Endothelial cell of hepatic sinusoid (primary cell): ENCODE data around the gene ATP8B1.
"Not testable (repeated sequence)": the region's sequence is repeated elsewhere in the genome, so short reads cannot be mapped to it uniquely, and the experiment has no call there.

Experiments
- in situ Hi-C: cut with HindIII; loops from 2 replicates; pipeline ENCODE4 v1.10.0; 2017; ENCODE audit warnings: low sequenced_read_pairs

The ATP8B1 gene

DNA sequence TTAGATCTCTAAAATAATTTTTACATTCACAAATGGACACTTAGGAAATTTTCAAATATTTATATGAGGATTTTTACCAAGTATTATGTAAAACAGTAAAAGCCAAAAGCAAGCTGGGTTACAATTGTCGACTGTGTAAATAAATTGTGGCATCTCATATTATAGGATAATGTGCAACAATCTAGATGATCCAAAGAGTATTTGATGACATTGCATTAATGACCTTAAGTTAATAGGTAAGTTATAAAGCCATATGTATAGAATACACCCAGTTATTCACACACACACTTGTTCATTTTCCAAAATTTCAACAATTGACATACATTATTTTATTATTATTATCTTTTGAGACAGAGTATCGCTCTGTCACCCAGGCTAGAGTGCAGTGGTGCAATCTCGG lies 69.3 kb downstream of the ATP8B1 start:
- in situ Hi-C loops, result no loop called here

- in situ Hi-C loops, result no loop called here
Observed at GRCh38 chr18:57730146-57730545, 73.0 kb downstream of the ATP8B1 start.

GRCh38 chr18:57728941-57729511 lies 74.1 kb downstream of the ATP8B1 start:
- in situ Hi-C loops, result no loop called here

DNA sequence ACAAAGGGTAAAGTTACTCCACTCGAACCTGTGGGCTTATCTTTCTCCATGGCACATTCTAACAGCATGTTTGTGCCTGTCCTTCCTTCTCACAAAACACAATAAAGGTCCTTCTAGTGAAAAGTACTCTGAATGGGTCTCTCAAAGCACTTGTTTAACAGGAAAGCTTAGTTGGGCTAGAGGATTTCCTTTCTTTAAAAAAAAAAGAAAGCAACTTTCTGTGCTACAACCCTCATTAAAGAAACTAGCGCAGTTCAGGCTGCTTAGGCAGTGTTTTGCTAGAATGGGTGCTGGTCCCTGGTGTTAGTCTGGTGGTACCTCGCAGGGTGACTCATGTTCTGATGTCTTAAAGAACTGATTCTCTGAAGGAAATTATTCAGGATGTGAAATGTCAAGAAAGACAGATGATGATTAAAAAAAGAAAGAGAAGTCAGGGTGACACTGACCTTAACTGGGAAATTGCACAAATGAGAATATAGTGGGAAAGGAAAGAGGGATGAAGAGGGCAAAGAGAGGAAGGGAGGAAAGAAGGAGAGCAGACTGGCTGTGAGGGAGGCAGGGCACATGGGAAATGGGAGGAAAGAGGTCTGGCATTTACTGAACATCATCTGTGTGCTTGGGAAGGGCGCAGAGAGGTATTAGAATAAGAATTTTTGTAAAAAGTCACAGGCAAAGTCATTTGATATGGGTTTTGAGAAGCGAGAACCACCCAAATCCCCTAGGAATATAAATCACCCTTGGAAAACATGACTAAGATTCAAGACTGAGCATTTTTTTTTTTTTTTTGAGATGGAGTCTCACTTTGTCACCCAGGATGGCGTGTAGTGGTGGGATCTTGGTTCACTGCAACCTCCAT lies 74.9 kb downstream of the ATP8B1 start:
- in situ Hi-C loops, result no loop called here

DNA sequence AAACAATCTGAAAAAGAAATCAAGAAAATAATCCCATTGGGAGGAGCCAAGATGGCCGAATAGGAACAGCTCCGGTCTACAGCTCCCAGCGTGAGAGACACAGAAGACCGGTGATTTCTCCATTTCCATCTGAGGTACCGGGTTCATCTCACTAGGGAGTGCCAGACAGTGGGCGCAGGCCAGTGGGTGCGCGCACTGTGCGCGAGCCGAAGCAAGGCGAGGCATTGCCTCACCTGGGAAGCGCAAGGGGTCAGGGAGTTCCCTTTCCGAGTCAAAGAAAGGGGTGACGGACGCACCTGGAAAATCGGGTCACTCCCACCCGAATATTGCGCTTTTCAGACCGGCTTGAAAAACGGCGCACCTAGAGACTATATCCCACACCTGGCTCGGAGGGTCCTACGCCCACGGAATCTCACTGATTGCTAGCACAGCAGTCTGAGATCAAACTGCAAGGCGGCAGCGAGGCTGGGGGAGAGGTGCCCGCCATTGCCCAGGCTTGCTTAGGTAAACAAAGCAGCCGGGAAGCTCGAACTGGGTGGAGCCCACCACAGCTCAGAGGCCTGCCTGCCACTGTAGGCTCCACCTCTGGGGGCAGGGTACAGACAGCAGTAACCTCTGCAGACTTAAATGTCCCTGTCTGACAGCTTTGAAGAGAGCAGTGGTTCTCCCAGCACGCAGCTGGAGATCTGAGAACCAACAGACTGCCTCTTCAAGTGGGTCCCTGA lies 83.7 kb downstream of the ATP8B1 start:
- in situ Hi-C loops, result not testable (repeated sequence)

GRCh38 chr18:57716549-57716948 lies 86.6 kb downstream of the ATP8B1 start:
- in situ Hi-C loops, result no loop called here

GRCh38 chr18:57715671-57716070 lies 87.4 kb downstream of the ATP8B1 start:
- in situ Hi-C loops, result no loop called here

- in situ Hi-C loops, result no loop called here
Observed at GRCh38 chr18:57715073-57715472, 88.0 kb downstream of the ATP8B1 start.

DNA sequence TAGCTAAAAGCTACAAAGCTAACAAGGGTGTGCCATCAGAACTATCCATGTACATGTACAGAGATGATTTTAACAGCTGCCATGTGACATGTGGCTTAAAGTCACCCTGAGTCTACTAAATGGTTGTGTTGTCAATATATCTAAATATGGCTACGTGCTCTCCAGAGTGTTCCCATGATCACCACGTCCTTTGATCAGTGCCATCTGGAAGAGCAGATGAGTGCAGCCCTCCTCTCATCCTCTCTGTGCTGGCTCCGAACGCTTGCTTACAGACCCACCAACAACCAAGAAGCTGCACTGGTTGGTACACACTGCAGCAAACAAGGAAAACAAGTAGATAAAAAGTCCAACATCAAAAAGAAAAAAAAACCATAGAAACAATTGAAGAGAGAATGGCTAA lies 92.9 kb downstream of the ATP8B1 start:
- in situ Hi-C loops, result no loop called here

GRCh38 chr18:57709335-57709734 lies 93.8 kb downstream of the ATP8B1 start:
- in situ Hi-C loops, result no loop called here

- in situ Hi-C loops, result no loop called here
Observed at GRCh38 chr18:57708288-57708687, 94.8 kb downstream of the ATP8B1 start.

GRCh38 chr18:57705832-57706595 lies 97.1 kb downstream of the ATP8B1 start:
- in situ Hi-C loops, result no loop called here

DNA sequence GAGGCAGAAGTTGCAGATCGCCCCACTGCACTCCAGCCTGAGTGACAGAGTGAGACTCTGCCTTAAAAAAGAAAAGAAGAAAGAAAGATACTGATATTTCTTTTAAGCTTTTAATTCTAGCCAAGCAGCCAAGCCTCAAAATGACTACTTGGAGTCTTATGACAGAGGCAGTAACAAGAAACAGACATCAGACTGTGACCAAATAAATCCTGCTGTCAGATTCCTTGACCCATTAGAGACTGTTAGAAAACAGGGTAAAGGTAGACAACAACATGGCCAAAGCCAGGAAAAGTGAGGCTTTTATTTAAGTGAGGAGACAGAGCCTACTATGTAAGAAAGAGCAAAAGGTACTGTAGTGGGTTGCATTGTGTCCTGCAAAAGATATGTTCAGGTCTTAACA lies 98.1 kb downstream of the ATP8B1 start:
- in situ Hi-C loops, result no loop called here

DNA sequence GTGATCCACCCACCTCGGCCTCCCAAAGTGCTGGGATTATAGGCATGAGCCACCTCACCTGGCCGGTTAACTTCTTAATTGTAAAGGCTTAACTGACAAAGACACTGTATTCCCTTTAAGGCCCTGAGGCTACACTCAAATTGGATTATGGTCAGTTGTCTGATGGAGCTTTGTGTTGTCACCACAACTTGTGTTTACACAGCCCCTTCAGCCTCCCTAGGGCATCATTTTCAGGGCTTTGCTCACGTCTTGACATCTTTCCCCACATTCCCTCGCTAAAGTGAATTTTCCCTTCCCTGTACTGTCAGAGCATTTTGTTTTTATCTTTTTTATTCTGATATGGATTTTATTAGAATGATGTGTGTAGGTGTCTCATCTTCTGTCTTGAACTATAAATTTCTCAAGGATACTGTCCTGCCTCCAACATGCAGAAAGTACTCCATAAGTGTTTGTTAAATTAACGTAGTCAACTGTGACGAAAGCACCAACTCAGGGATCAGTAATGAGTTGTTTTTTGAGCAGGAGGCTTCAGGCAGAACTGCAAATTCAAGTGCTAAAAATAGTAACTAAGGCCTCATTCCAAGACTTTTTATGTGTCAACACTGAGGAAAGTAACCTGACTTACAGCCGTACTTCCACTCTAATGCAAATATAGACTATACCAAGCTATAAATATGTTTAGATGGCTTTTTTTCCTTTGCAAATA lies 104.4 kb downstream of the ATP8B1 start:
- in situ Hi-C loops, result no loop called here

DNA sequence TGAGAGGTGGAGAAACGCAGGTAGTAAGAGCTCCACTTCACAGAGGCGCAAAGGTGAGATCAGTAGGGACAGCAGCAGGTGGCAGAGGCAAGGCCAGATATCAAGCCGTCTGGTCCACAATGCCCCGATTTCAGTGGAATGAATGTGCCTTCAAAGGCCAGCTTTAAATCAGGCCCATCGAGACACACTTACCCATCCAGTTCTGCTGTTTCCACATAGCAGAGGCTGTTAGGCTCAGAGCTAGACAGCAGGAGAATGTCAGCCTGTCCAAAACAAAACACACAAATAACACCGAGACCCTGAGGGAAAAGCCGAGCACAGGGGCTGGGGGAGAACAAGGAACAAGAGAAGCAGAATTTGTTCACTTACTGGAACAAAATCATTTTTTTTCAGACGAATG lies 105.7 kb downstream of the ATP8B1 start:
- in situ Hi-C loops, result no loop called here

- in situ Hi-C loops, result no loop called here
Observed at GRCh38 chr18:57696271-57696670, 106.8 kb downstream of the ATP8B1 start.

GRCh38 chr18:57691363-57691762 lies 111.8 kb downstream of the ATP8B1 start:
- in situ Hi-C loops, result no loop called here

DNA sequence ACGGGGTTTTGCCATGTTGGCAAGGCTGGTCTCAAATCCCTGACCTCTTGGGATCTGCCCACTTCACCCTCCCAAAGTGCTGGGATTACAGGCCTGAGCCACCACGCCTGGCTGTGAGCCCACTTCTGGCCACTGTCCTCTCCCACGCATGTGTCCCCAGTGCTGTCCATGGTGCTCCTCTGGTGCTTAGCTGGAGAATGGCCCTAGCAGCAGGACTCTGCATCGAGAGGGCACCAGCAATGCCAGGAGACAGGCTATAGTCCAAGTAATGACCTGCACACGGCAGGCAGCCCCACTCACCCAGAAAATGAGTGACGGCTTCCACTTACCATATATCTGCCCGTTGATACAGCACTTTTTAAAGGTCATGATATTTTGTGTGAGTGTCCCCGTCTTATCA lies 115.1 kb downstream of the ATP8B1 start:
- in situ Hi-C loops, result no loop called here

DNA sequence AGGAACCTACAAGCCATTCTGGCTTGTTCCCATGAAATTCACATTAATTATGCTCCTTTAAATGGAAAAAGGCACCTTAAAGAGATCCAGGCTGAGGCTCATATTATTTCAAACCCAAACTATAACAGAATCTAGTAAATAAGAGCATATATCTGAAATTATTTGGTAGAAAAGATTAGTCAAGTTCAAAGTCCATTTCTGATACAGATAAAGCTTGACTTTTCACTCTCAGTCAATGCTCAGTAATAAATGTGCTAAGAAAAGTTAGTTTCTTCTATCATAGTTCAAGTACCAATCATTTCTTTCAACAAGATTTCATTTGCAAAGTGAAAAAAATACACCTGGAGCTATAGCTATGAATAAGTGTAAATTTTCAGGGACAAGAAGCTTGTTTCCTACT lies 119.6 kb downstream of the ATP8B1 start:
- in situ Hi-C loops, result no loop called here
